Bone marrow (tissue), 2 donors: ENCODE results near the gene FGF12.

Experiments
- DNase-seq, 2 donors: peaks; one replicate each; lab custom pipeline; 2025; lab: John Stamatoyannopoulos, UW

FGF12 gene

DNA sequence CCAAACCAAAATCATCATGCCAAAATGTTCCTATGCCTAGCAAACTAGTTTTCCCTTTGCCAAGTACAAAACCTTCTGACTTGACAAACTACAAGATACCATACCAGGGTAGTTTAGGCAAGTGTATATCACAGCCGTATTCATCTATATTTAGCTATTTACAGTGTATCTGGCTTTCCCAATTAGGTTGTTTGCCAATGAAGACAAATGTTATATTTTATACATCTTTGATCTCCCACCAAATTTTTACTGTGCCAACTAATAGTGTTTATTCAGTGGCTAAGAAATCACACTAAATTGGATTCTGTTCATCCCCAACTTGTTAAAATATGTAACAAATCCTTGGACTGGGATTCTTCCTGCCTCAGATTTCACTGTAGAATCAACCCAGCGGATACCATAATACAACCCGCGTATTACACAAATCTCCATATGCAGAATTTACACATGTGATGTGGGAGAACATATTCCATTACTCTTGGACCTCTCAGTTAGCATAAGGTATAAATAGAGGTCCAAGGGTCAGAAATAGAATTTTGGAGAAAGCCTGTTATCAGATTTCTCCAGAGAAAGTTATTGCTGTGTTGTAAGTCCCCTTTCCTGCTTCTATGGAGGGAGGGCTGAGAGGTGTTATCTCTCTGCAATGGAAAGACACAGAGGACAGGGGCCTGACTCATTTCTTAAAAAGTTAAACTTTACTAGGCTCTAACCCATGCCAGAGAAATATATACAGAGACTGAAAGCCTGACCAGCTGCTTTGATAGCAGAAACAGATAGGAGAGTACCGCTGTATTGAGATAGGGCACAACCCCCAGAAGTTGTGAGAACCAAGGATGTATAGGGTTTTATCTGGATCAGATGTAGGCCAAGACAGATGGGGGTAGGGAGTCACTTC is 467.0 kb downstream of the FGF12 start:
- no peak for DNase-seq

- DNase-seq = no peak
Observed at GRCh38 chr3:192259661-192260060, 467.7 kb downstream of the FGF12 start.

DNA sequence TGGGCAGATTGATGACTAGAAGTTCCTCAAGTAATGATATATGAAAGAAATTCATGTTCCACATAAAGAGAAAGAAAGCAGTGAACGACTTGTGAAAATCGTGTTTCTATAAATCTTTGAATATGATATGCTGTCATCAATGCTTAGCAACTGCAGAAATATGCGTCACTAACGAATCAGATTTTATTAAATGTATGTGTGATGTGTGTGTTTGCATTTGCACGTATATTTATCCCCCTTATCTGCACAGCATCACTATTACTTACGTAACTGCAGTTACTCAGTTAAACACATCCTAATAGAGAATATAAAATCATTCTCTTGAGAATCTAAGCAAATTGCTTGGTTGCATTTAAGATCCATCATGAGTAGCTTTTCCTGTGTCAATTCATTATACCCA is 468.6 kb downstream of the FGF12 start:
- no peak for DNase-seq

- DNase-seq = no peak
Observed at GRCh38 chr3:192255839-192256238, 471.5 kb downstream of the FGF12 start.

DNA sequence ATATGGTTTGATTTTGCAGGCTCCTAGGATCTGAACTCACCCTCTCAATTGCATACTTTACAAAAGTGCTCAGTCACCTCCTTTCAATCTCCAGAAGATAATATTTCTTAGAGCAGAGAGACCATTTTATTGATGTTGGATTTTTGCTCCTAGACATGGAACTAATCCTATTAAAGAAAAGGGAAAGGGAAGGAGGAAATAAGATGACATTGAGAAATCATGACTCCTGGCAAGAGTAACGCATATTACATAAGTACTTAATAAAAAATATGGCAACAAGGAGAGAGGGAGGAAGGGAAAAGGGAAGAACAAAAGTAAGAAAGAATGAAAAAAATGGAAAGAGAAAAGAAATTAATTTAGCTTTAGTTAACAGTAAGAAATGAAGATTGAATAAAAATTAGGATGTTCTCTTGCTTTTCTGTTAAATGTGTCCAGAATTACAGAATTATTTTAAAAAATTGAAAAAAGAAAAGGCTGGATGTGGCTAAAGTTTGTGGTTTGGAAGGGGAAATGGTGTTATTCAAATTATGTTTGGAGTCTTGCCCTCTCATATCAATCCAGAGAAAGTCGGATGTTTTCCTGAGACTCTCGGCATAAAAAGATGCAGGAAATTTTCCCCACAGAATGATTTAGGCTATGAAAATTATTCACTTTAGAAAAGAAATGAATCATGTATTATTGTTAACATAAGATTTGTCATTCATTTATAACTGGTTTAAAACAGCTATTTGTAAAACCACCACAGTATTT is 474.0 kb downstream of the FGF12 start:
- no peak for DNase-seq

GRCh38 chr3:192249516-192249915 is 477.8 kb downstream of the FGF12 start:
- no peak for DNase-seq

- DNase-seq = no peak
Observed at GRCh38 chr3:192246847-192247559, 480.3 kb downstream of the FGF12 start.

- no peak for DNase-seq
Observed at GRCh38 chr3:192244591-192244990, 482.8 kb downstream of the FGF12 start.

GRCh38 chr3:192239956-192240355 is 487.4 kb downstream of the FGF12 start:
- DNase-seq = no peak

- DNase-seq = no peak
Observed at GRCh38 chr3:192237992-192238608, 489.2 kb downstream of the FGF12 start.

DNA sequence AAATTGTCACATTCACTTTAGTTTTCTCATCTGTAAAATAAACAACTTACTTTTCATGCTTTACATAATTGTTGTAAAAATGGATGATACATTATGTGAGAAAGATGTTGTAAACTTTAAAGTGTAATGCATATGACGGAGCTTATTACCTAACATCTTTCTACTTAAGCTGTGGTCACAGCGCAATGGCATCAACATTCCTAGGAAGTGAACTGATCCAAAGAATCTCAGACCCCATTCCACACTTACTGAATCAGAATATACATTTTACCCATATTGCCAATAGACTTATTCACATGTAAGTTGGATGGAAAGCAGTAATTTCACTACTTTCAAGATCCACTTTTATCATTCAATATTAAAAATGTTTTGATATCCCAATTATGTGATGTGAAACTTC is 497.5 kb downstream of the FGF12 start:
- no peak for DNase-seq

DNA sequence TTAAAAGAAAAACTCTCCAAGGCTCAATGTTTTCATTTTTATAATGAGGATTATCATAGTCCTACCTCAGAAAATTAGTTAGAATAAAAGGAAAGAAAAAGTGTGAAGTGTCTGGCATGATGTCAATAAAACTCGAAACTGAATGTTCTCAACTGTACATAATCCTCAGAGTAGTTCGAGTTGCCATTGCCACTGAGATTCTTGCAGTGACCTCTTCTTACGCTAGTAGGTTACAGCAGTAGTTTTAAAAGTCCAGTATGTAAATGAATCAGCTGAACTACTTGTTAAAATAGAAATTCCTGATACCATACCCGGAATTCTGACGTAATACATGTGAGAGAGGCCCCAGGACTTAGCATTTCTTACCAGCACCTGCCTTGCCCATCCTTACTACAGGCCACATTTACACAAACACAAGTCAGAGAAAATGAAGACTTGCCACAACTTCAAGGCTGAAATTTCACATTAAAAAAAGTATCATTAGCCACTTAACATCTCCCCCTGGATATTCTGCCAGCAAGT is 502.6 kb downstream of the FGF12 start:
- no peak for DNase-seq

GRCh38 chr3:192223815-192224214 is 503.5 kb downstream of the FGF12 start:
- DNase-seq = no peak

DNA sequence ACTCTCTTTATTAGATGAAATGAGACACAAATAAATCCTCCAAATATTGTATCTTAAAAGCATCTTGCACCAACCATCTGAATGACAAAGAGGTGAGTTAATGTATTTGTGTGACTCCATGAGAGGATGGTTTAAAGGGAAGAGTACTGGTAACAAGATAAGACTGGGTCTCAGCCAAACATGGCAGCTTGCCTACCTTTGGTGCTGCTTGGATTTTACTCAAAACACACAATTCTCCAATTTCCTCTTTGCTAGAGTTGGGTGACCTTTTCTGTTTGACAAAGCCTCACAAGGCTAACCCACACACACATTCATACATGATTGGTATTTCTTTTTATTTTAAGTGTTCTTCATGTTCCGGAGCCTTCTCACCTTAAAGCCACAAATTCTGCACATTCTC is 506.4 kb downstream of the FGF12 start:
- no peak for DNase-seq

GRCh38 chr3:192219926-192220325 is 507.4 kb downstream of the FGF12 start:
- no peak for DNase-seq

DNA sequence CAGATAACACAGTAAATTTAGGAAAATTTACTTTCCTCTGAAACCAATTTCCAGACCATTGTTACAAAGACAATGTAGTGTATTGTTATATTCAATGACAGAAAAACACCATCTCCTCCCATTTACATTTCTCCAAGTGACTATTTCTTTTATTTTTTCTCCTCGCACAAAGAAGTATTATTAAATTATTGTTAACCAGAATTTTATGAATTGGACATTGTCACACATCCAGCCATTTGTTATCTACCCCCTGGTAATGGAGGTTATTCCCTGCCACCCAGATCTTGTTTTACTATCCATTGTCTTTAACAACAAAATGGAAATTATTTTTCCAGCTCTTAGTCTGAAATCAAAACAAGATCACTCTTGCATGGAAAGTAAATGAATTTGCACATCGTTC is 511.3 kb downstream of the FGF12 start:
- no peak for DNase-seq

GRCh38 chr3:192212979-192213378 is 514.4 kb downstream of the FGF12 start:
- no peak for DNase-seq

DNA sequence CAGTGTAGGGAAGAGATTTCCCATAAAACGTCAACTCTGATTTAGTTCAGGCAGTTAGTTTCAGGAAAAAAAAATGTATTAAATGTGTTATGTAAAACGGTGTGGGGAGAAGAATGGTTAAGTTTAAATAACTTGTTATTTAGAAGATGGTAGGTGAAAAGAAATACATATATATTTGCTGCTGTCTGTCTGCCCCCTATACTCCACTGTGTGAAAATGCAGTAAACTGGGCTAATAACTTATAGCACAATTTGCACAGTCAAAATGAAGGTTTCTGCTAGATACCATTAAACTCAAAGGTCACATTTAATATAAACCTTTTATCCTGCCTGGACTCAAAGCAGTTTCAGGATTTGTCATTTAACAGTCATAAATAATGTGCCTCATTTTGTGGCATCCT is 515.0 kb downstream of the FGF12 start:
- no peak for DNase-seq

GRCh38 chr3:192207651-192208050 is 519.7 kb downstream of the FGF12 start:
- no peak for DNase-seq

- no peak for DNase-seq
Observed at GRCh38 chr3:192207239-192207638, 520.1 kb downstream of the FGF12 start.

GRCh38 chr3:192194085-192194484 is 533.3 kb downstream of the FGF12 start:
- DNase-seq = no peak
